IMR-90 (cell line): ENCODE data around the gene SLC44A1. TPM values are rescaled to one million over a fixed set of nuclear protein-coding genes. Genes with fewer than 3 reads are reported as not detected.

Experiments
- ATAC-seq: fragments of 200-7000 bp; cut with Tn5 transposase; 2 replicates; pipeline ENCODE4 v1.9.1; 2020; ENCODE audit warnings: low read depth, mild to moderate bottlenecking, moderate library complexity
- BruUV-seq: library from RNA; stranded (reverse); fragments of 400-500 nt; replicated peaks from 2 replicates; lab custom pipeline; 2021; lab: Mats Ljungman, UMichigan
- CTCF ChIA-PET: fragments of 300-600 bp; formaldehyde crosslinking; extraction: SDS; loops from one replicate; lab custom pipeline; 2021; ENCODE audit warnings: antibody characterized with exemption; lab: Yijun Ruan, JAX
- POLR2A ChIA-PET: fragments of 300-600 bp; sonication (Branson Sonifier 250); formaldehyde crosslinking; loops from one replicate; lab custom pipeline; 2022; ENCODE audit warnings: antibody characterized with exemption; ENCODE audit not compliant: unreplicated experiment; lab: Charles Lee
- DNase-seq: peaks from one replicate; pipeline ENCODE4 v3.0.0; 2013
- H2AFZ ChIP-seq: replicated peaks from 2 replicates; pipeline ENCODE3; 2013; ENCODE audit warnings: low read length, mild to moderate bottlenecking; ENCODE audit not compliant: poor library complexity
- H2AK5ac ChIP-seq: 2 replicates; pipeline ENCODE4 v1.6.1; 2013; ENCODE audit warnings: low read depth, low read length, inconsistent platforms
- H2AK9ac ChIP-seq: replicated peaks from 2 replicates; pipeline ENCODE3; 2013; ENCODE audit warnings: mild to moderate bottlenecking, low read depth, low read length, moderate library complexity; ENCODE audit not compliant: poor library complexity
- H2BK120ac ChIP-seq: 2 replicates; pipeline ENCODE4 v1.6.1; 2013; ENCODE audit warnings: low read depth, low read length, inconsistent platforms
- H2BK15ac ChIP-seq: 3 replicates; pipeline ENCODE4 v1.6.1; 2013; ENCODE audit warnings: low read depth, low read length, inconsistent platforms
- H2BK20ac ChIP-seq: 2 replicates; pipeline ENCODE4 v1.6.1; 2013; ENCODE audit warnings: low read depth, mild to moderate bottlenecking, inconsistent platforms, low read length, moderate library complexity
- H2BK5ac ChIP-seq: 2 replicates; pipeline ENCODE4 v1.6.1; 2013; ENCODE audit warnings: mild to moderate bottlenecking, low read depth, low read length, inconsistent platforms; ENCODE audit not compliant: poor library complexity, severe bottlenecking
- H3K14ac ChIP-seq: replicated peaks from 2 replicates; pipeline ENCODE4 v1.6.1; 2013; ENCODE audit warnings: low read depth, low read length, inconsistent platforms
- H3K18ac ChIP-seq: 2 replicates; pipeline ENCODE4 v1.6.1; 2013; ENCODE audit warnings: low read depth, low read length, control low read depth
- H3K23ac ChIP-seq: 2 replicates; pipeline ENCODE4 v1.6.1; 2013; ENCODE audit warnings: low read depth, low read length, inconsistent platforms
- H3K27ac ChIP-seq: 2 replicates; pipeline ENCODE4 v1.5.1; 2013; ENCODE audit warnings: mild to moderate bottlenecking, control low read depth, low read length; ENCODE audit not compliant: insufficient read depth
- H3K27me3 ChIP-seq: 2 replicates; pipeline ENCODE4 v1.6.1; 2013; ENCODE audit warnings: low read length; ENCODE audit not compliant: control insufficient read depth, insufficient read depth
- H3K36me3 ChIP-seq: 2 replicates; pipeline ENCODE4 v1.6.1; 2013; ENCODE audit warnings: low read length, mixed read lengths; ENCODE audit not compliant: control insufficient read depth, insufficient read depth
- H3K4ac ChIP-seq: 2 replicates; pipeline ENCODE4 v1.6.1; 2013; ENCODE audit warnings: low read depth, low read length, inconsistent platforms
- H3K4me1 ChIP-seq: 2 replicates; pipeline ENCODE4 v1.6.1; 2013; ENCODE audit warnings: low read length, mixed read lengths; ENCODE audit not compliant: control insufficient read depth, insufficient read depth
- H3K4me2 ChIP-seq: 2 replicates; pipeline ENCODE4 v1.6.1; 2013; ENCODE audit warnings: low read depth, mild to moderate bottlenecking, control low read depth, low read length, moderate library complexity
- H3K4me3 ChIP-seq: 2 replicates; pipeline ENCODE4 v1.5.1; 2013; ENCODE audit warnings: low read depth, mild to moderate bottlenecking, control low read depth, low read length, moderate library complexity; ENCODE audit not compliant: insufficient read depth
- H3K56ac ChIP-seq: 2 replicates; pipeline ENCODE4 v1.6.1; 2013; ENCODE audit warnings: low read length, inconsistent platforms; ENCODE audit not compliant: insufficient read depth; ENCODE audit errors: extremely low read depth
- H3K79me1 ChIP-seq, 2 experiments: 2 replicates each; pipeline ENCODE4 v1.6.1; 2013; ENCODE audit warnings: low read length in 2 of 2, inconsistent platforms in 1 of 2, low read depth in 1 of 2
- H3K9ac ChIP-seq: 2 replicates; pipeline ENCODE4 v1.6.1; 2013; ENCODE audit warnings: low read depth, low read length, control low read depth
- H3K9me1 ChIP-seq: 2 replicates; pipeline ENCODE4 v1.6.1; 2013; ENCODE audit warnings: low read length, inconsistent platforms; ENCODE audit not compliant: insufficient read depth
- H3K9me3 ChIP-seq: 2 replicates; pipeline ENCODE4 v1.6.1; 2013; ENCODE audit warnings: low read length; ENCODE audit not compliant: control insufficient read depth, insufficient read depth
- H4K20me1 ChIP-seq: 2 replicates; pipeline ENCODE4 v1.6.1; 2013; ENCODE audit warnings: low read length, inconsistent platforms; ENCODE audit not compliant: insufficient read depth
- H4K5ac ChIP-seq: 2 replicates; pipeline ENCODE4 v1.6.1; 2013; ENCODE audit warnings: mild to moderate bottlenecking, low read depth, low read length, control low read depth
- H4K8ac ChIP-seq, 2 experiments: 2 replicates each; pipeline ENCODE4 v1.6.1; 2013; ENCODE audit warnings: low read depth in 2 of 2, low read length in 2 of 2, control low read depth in 1 of 2, inconsistent platforms in 1 of 2
- H4K91ac ChIP-seq: 2 replicates; pipeline ENCODE4 v1.6.1; 2013; ENCODE audit warnings: low read depth, low read length, inconsistent platforms; ENCODE audit not compliant: insufficient read depth
- CHD1 ChIP-seq: IDR thresholded peaks from 2 replicates; pipeline ENCODE4 v1.6.1; 2012; ENCODE audit warnings: low read depth, low read length, improper control_type of control experiment
- MAFK ChIP-seq: IDR thresholded peaks from 2 replicates; pipeline ENCODE4 v1.6.1; 2012; ENCODE audit warnings: low read depth, low read length, improper control_type of control experiment
- MAZ ChIP-seq: IDR thresholded peaks from 2 replicates; pipeline ENCODE4 v1.6.1; 2012; ENCODE audit warnings: low read depth, mild to moderate bottlenecking, low read length, improper control_type of control experiment, moderate library complexity, borderline replicate concordance
- POLR2A ChIP-seq: IDR thresholded peaks from 2 replicates; pipeline ENCODE4 v1.6.1; 2012; ENCODE audit warnings: mild to moderate bottlenecking, low read depth, low read length
- RAD21 ChIP-seq: IDR thresholded peaks from 2 replicates; pipeline ENCODE4 v1.6.1; 2012; ENCODE audit warnings: low read length, improper control_type of control experiment
- RCOR1 ChIP-seq: IDR thresholded peaks from 2 replicates; pipeline ENCODE4 v1.6.1; 2012; ENCODE audit warnings: mild to moderate bottlenecking, low read length, improper control_type of control experiment; ENCODE audit not compliant: insufficient replicate concordance
- RFX5 ChIP-seq: IDR thresholded peaks from 2 replicates; pipeline ENCODE4 v1.8.0; 2012; ENCODE audit warnings: low read depth, mild to moderate bottlenecking, low read length, moderate library complexity
- SMC3 ChIP-seq: fragments of 150-350 bp; IDR thresholded peaks from 2 replicates; pipeline ENCODE4 v1.6.1; 2016; ENCODE audit warnings: low read depth, mild to moderate bottlenecking, antibody characterized with exemption, low read length, moderate library complexity
- WGBS, 2 experiments: methylation state at CpG; one replicate each; pipeline versions ENCODE4 v1.1.5 to v1.1.7; 2013; ENCODE audit warnings: missing lambda C conversion rate in 2 of 2; ENCODE audit not compliant: insufficient read length in 1 of 2; ENCODE audit errors: extremely low coverage in 2 of 2; 5-methylcytosine and 5-hydroxymethylcytosine counted together
- dilution Hi-C: fragments of 300-500 bp; cut with HindIII; formaldehyde crosslinking; loops from one replicate; pipeline ENCODE4 v1.14.3; 2018; ENCODE audit warnings: low sequenced_read_pairs; ENCODE audit not compliant: unreplicated experiment
- in situ Hi-C: fragments of 300-500 bp; cut with MboI; formaldehyde crosslinking; loops from 3 replicates; pipeline ENCODE4 v1.14.3; 2019; ENCODE audit warnings: low sequenced_read_pairs, inconsistent platforms, mixed read lengths
- intact Hi-C: fragments of 100-400 bp; cut with micrococcal nuclease; formaldehyde crosslinking; loops from 2 replicates; pipeline ENCODE4 v1.10.0; 2022
- polyA plus RNA-seq, 3 experiments: library from polyadenylated mRNA; depleted of rRNA; stranded (reverse); fragments of >200 nt; gene quantifications; 2 replicates each; pipeline ENCODE4 v1.2.3, GENCODE V29; 2012; ENCODE audit warnings: low replicate concordance in 1 of 3
- total RNA-seq: library from RNA; depleted of rRNA; stranded (reverse); fragments of >200 nt; gene quantifications from 2 replicates; pipeline ENCODE4 v1.2.3, GENCODE V29; 2012
- TF ChIP-seq, protein P1 (sequence below): conservative IDR thresholded peaks from 2 replicates; pipeline ENCODE4 v1.5.1; 2012; ENCODE audit warnings: mild to moderate bottlenecking, low read depth, low read length, improper control_type of control experiment
- TF ChIP-seq, protein P2 (sequence below): fragments of 150-350 bp; IDR thresholded peaks from 2 replicates; pipeline ENCODE4 v1.6.1; 2016; ENCODE audit warnings: low read depth, mild to moderate bottlenecking, low read length, moderate library complexity, borderline replicate concordance

The SLC44A1 gene
- total and polyA plus RNA-seq, 2 of the 4 experiments (the other 2 are of a cell fraction): 5.2 to 21.7 TPM

DNA sequence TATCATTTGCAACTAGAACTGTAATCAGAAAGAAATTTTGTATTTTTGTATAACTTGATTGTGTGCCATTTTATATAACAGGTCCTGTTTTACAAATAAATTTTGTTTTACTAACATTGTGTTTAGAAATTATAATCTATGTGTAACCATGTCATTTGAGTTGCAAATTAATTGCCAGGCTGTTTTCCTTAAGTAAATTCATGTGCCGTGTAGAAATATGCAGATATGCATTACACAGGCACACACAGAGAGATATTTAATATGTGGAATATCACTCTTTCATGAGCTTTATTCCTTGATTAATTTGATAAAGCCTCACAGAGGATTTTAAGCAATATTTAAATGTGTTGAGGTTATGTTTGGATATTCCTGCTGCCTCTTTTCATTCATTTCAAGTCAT is 146.8 kb downstream of the SLC44A1 start:
- Histone ChIP-seq H2BK5ac (no peak overlapping the region), H3K4me2 (no peak overlapping the region), H4K8ac (no peak overlapping the region), H2AK9ac (no peak overlapping the region), H3K9me1 (no peaks in the 10 kb centered on the region), H4K5ac (no peak overlapping the region), H4K20me1 (no peaks in the 10 kb centered on the region), H3K27ac (no peak overlapping the region), H2BK15ac (no peak overlapping the region), H3K4me3 (no peak overlapping the region), H3K9me3 (no peaks in the 10 kb centered on the region), H3K56ac (no peak overlapping the region), H3K4ac (no peak overlapping the region), H2BK20ac (no peak overlapping the region), H4K91ac (no peak overlapping the region), H3K14ac (no peak overlapping the region), H3K18ac (no peak overlapping the region), H3K4me1 (peaks cover 3% of the 10 kb centered on the region), H3K79me1 (no peaks in the 10 kb centered on the region), H2AK5ac (no peak overlapping the region), H3K36me3 (no peaks in the 10 kb centered on the region; the same call in 1 of the 2 replicates), H3K9ac (no peak overlapping the region), H2AFZ (no peak overlapping the region), H3K27me3 (no peaks in the 10 kb centered on the region), H3K23ac (no peak overlapping the region), H2BK120ac (no peak overlapping the region)
- WGBS, 2 experiments: no CpG with 5 or more reads among the region's 1 CpG
- CTCF ChIA-PET: no interaction called here
- dilution Hi-C loops (no loop called here), in situ Hi-C loops (loop anchor here (25.0 kb wide), 1 partner anchor 96 kb away; no protein-coding TSS in a partner anchor), intact Hi-C loops (no loop called here)
- DNase-seq: no peak
- BruUV-seq: no TSS peak
- ATAC-seq: no peak
- POLR2A ChIA-PET: no interaction called here
- TF ChIP-seq RFX5 (no peak), CHD1 (no peak), POLR2A (no peak), MAFK (no peak), RAD21 (no peak), SMC3 (no peak), RCOR1 (no peak), MAZ (no peak)
- TF ChIP-seq, protein P1, sequence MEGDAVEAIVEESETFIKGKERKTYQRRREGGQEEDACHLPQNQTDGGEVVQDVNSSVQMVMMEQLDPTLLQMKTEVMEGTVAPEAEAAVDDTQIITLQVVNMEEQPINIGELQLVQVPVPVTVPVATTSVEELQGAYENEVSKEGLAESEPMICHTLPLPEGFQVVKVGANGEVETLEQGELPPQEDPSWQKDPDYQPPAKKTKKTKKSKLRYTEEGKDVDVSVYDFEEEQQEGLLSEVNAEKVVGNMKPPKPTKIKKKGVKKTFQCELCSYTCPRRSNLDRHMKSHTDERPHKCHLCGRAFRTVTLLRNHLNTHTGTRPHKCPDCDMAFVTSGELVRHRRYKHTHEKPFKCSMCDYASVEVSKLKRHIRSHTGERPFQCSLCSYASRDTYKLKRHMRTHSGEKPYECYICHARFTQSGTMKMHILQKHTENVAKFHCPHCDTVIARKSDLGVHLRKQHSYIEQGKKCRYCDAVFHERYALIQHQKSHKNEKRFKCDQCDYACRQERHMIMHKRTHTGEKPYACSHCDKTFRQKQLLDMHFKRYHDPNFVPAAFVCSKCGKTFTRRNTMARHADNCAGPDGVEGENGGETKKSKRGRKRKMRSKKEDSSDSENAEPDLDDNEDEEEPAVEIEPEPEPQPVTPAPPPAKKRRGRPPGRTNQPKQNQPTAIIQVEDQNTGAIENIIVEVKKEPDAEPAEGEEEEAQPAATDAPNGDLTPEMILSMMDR: no peak
- TF ChIP-seq, protein P2, sequence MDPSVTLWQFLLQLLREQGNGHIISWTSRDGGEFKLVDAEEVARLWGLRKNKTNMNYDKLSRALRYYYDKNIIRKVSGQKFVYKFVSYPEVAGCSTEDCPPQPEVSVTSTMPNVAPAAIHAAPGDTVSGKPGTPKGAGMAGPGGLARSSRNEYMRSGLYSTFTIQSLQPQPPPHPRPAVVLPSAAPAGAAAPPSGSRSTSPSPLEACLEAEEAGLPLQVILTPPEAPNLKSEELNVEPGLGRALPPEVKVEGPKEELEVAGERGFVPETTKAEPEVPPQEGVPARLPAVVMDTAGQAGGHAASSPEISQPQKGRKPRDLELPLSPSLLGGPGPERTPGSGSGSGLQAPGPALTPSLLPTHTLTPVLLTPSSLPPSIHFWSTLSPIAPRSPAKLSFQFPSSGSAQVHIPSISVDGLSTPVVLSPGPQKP: no peak
